ENCODE measurements around the gene DEAF1. TPM values are rescaled to one million over a fixed set of nuclear protein-coding genes. Genes with fewer than 3 reads are reported as not detected.
A peak's percentile ranks its signal among the peaks of the same experiment; 100 is the strongest.
"Not testable (repeated sequence)": the region's sequence is repeated elsewhere in the genome, so short reads cannot be mapped to it uniquely, and the experiment has no call there.

Gene DEAF1
- total RNA-seq, 6 experiments from 2014 or later, result 11.3 to 17.9 (median 14.0) TPM

- ATAC-seq (peak; percentile 64 to 70 (median 68)), DNase-seq (peak in 1 of 3 donors; percentile 77)
- no peaks in the 10 kb centered on the region for H3K9me3 ChIP-seq
- 32% methylated on average over 6 of the region's 30 CpGs for WGBS (ENCODE audit: insufficient coverage, low coverage, low lambda C conversion rate, missing lambda C conversion rate)
- H3K27me3 ChIP-seq, result no peaks in the 10 kb centered on the region
- peak overlapping the region in 2 of 3 donors; percentile 24 to 36 for H3K4me3 ChIP-seq
- peaks cover 0 to 54% (median 27%) of the 10 kb centered on the region in 4 donors for H3K4me1 ChIP-seq
- intact Hi-C loops (cut with DNase I), result no loop called here
- TF ChIP-seq POLR2A (IDR thresholded peaks at IDR 0.05), result no peak
- no peak for TF ChIP-seq CTCF (IDR thresholded peaks at IDR 0.05)
- peaks cover 0 to 4% (median 0%) of the 10 kb centered on the region in 4 donors for H3K36me3 ChIP-seq
- peak overlapping the region; percentile 3 to 71 (median 5) for H3K27ac ChIP-seq
These were observed 39.8 kb downstream of the DEAF1 start for GRCh38 chr11:655036-655726.

- H3K4me3 ChIP-seq; H3K9me3 ChIP-seq; H3K27me3 ChIP-seq; H3K36me3 ChIP-seq; intact Hi-C loops (cut with DNase I): not testable (repeated sequence)
- 42% methylated on average over 7 of the region's 12 CpGs for WGBS (ENCODE audit: insufficient coverage, low coverage, low lambda C conversion rate, missing lambda C conversion rate)
- Histone ChIP-seq H3K27ac (peak overlapping the region in 2 of 3 donors; percentile 3 to 71), H3K4me1 (peaks cover 0 to 53% (median 26%) of the 10 kb centered on the region in 4 donors)
- ATAC-seq (peak; percentile 47 to 51 (median 50)), DNase-seq (peak in 2 of 3 donors; percentile 83)
These were observed 40.6 kb downstream of the DEAF1 start for GRCh38 chr11:654444-654843.

- peaks cover 0 to 50% (median 23%) of the 10 kb centered on the region in 4 donors for H3K4me1 ChIP-seq
- intact Hi-C loops (cut with DNase I), result no loop called here
- ATAC-seq (no peak), DNase-seq (no peak)
- H3K36me3 ChIP-seq, result peaks cover 0 to 4% (median 0%) of the 10 kb centered on the region in 4 donors
- no peaks in the 10 kb centered on the region for H3K27me3 ChIP-seq
- 93% methylated on average over 3 of the region's 15 CpGs for WGBS (ENCODE audit: insufficient coverage, low coverage, low lambda C conversion rate, missing lambda C conversion rate)
- TF ChIP-seq POLR2A (IDR thresholded peaks at IDR 0.05), result no peak
- H3K4me3 ChIP-seq, result no peak overlapping the region
- H3K9me3 ChIP-seq, result no peaks in the 10 kb centered on the region
- no peak overlapping the region for H3K27ac ChIP-seq
These were observed 41.2 kb downstream of the DEAF1 start for GRCh38 chr11:653837-654236.

- H3K27me3 ChIP-seq; ATAC-seq; intact Hi-C loops (cut with DNase I); H3K36me3 ChIP-seq; H3K9me3 ChIP-seq; H3K27ac ChIP-seq; DNase-seq; H3K4me3 ChIP-seq: not testable (repeated sequence)
- H3K4me1 ChIP-seq, result peaks cover 0 to 43% (median 21%) of the 10 kb centered on the region in 4 donors
- 67% methylated on average over 14 of the region's 14 CpGs for WGBS (ENCODE audit: insufficient coverage, low coverage, low lambda C conversion rate, missing lambda C conversion rate)
These were observed 41.9 kb downstream of the DEAF1 start for GRCh38 chr11:653136-653535.

- Histone ChIP-seq H3K4me1 (peaks cover 0 to 32% (median 13%) of the 10 kb centered on the region in 4 donors), H3K4me3 (no peak overlapping the region), H3K36me3 (peaks cover 0 to 4% (median 0%) of the 10 kb centered on the region in 4 donors), H3K27ac (no peak overlapping the region), H3K9me3 (no peaks in the 10 kb centered on the region), H3K27me3 (no peaks in the 10 kb centered on the region)
- TF ChIP-seq POLR2A (IDR thresholded peaks at IDR 0.05), result no peak
- TF ChIP-seq CTCF (IDR thresholded peaks at IDR 0.05), result no peak
- intact Hi-C loops (cut with DNase I), result no loop called here
- DNase-seq (no peak), ATAC-seq (no peak)
- WGBS (ENCODE audit: insufficient coverage, low coverage, low lambda C conversion rate, missing lambda C conversion rate), result 97% methylated on average over 10 of the region's 10 CpGs
These were observed 44.5 kb downstream of the DEAF1 start for GRCh38 chr11:650482-650881.

GRCh38 chr11:647672-648158 is 47.3 kb downstream of the DEAF1 start:
- ATAC-seq (peak; percentile 67 to 74 (median 70)), DNase-seq (peak; percentile 61 to 80 (median 80))
- H3K9me3 ChIP-seq; H3K36me3 ChIP-seq; H3K27me3 ChIP-seq; intact Hi-C loops (cut with DNase I): not testable (repeated sequence)
- 42% methylated on average over 5 of the region's 14 CpGs for WGBS (ENCODE audit: insufficient coverage, low coverage, low lambda C conversion rate, missing lambda C conversion rate)
- Histone ChIP-seq H3K4me3 (peak overlapping the region in 1 of 3 donors; percentile 32), H3K27ac (peak overlapping the region; percentile 9 to 59 (median 52)), H3K4me1 (peaks cover 0 to 14% (median 5%) of the 10 kb centered on the region in 4 donors)
- peak; percentile 22 for TF ChIP-seq POLR2A (IDR thresholded peaks at IDR 0.05)

Measured in right lobe of liver (tissue), 6 donors.